ENCODE measurements around the gene SPTB. TPM values are rescaled to one million over a fixed set of nuclear protein-coding genes. Genes with fewer than 3 reads are reported as not detected.

Gene SPTB
- total and polyA plus RNA-seq, 9 of the 15 experiments (the other 6 are each of a cell fraction or from before 2014, with no cell fraction given) = 0.21 to 45.9 (median 11.7) TPM

- TF ChIP-seq CREM (IDR thresholded peaks at IDR 0.05; ENCODE audit: low read depth) = no peak
- no peak for TF ChIP-seq POLR3G (IDR thresholded peaks at IDR 0.05; ENCODE audit: extremely low read depth, insufficient read length, insufficient replicate concordance)
- TF ChIP-seq ARNT (IDR thresholded peaks at IDR 0.05) = no peak
- no peak for TF ChIP-seq ZKSCAN1 (IDR thresholded peaks at IDR 0.05; ENCODE audit: low read depth, low read length)
- TF ChIP-seq CC2D1A (IDR thresholded peaks at IDR 0.05) = no peak
Observed at GRCh38 chr14:64877846-64878245, 1.9 kb downstream of the SPTB start (continued).

GRCh38 chr14:64875350-64875749 lies 4.4 kb downstream of the SPTB start:
- Histone ChIP-seq H4K20me1 (replicated peaks; ENCODE audit: control insufficient read depth, insufficient read depth, low read length) (no peaks in the 10 kb centered on the region), H2AFZ (ENCODE audit: low read depth, low read length) (no peak overlapping the region), H3K27ac (ENCODE audit: extremely low read depth, low read depth, low read length) (no peak overlapping the region), H3K36me3 (ENCODE audit: control insufficient read depth, insufficient read depth, low read length) (peaks cover 5% of the 10 kb centered on the region), H3K79me2 (ENCODE audit: control insufficient read depth, insufficient read depth, low read length) (peaks cover 92% of the 10 kb centered on the region), H3K4me3 (no peak overlapping the region), H3K27me3 (ENCODE audit: control insufficient read depth in 2 of 2, insufficient read depth in 2 of 2, low read length in 2 of 2) (no peaks in the 10 kb centered on the region), H3K9me1 (ENCODE audit: control insufficient read depth, insufficient read depth, low read length) (no peaks in the 10 kb centered on the region), H3K9me3 (replicated peaks; ENCODE audit: control insufficient read depth, insufficient read depth, low read depth, low read length) (no peaks in the 10 kb centered on the region), H3K9ac (ENCODE audit: insufficient read depth in 1 of 2, low read depth in 2 of 2, low read length in 2 of 2) (no peak overlapping the region), H3K4me2 (ENCODE audit: insufficient read depth, low read length) (0 out of 2 replicates have a peak overlapping the region, but pooled peaks have one; percentile 0), H3K4me1 (replicated peaks in 1 of 2; ENCODE audit: control insufficient read depth in 2 of 2, insufficient read depth in 2 of 2, low read length in 2 of 2) (peaks cover 15 to 21% of the 10 kb centered on the region in 2 experiments; a peak in 4 of 5 replicates)
- peak; percentile 18; the same call in 1 of the 2 replicates for TF ChIP-seq CBFA2T2 (conservative IDR thresholded peaks at IDR 0.05)
- peak; percentile 55 for TF ChIP-seq CBFA2T3 (IDR thresholded peaks at IDR 0.05)
- TF ChIP-seq FOXA3 (CRISPR knock-in tag; conservative IDR thresholded peaks at IDR 0.05 in 1 of 2, IDR thresholded peaks at IDR 0.05 in 1 of 2) = no peak
- peak; percentile 61; the same call in 1 of the 2 replicates for TF ChIP-seq CTBP1 (IDR thresholded peaks at IDR 0.05; ENCODE audit: borderline replicate concordance)
- peak; percentile 36; the same call in 1 of the 2 replicates for TF ChIP-seq DPF2 (IDR thresholded peaks at IDR 0.05)
- peak; percentile 38 for TF ChIP-seq ARID1B (IDR thresholded peaks at IDR 0.05)
- TF ChIP-seq NCOA1 (IDR thresholded peaks at IDR 0.05; ENCODE audit: low read depth) = no peak
- TF ChIP-seq ZFP30 (CRISPR knock-in tag; IDR thresholded peaks at IDR 0.05; ENCODE audit: borderline replicate concordance) = no peak
- ChIA-PET POLR2A (interaction anchor here (0.8 kb wide), 1 partner anchor 143 kb away, joined by 3 read pairs; no protein-coding TSS in a partner anchor), CTCF (ENCODE audit: low intra/inter-chr PET ratio) (no interaction called here)
- 8% methylated on average over 4 of the region's 4 CpGs for WGBS (ENCODE audit: insufficient coverage, low coverage, missing lambda C conversion rate)
- BruUV-seq (replicated peaks) = no TSS peak
- ATAC-seq (no peak), FAIRE-seq (no peak), DNase-seq (ENCODE audit: extremely low read depth in 1 of 4, low spot score in 3 of 4) (peak in 1 of 4 experiments; percentile 22)
- intact Hi-C loops (cut with micrococcal nuclease) (no loop called here), in situ Hi-C loops (cut with MboI) (no loop called here)

Measured in K562 (cell line).